Peyer's patch (tissue), 4 donors: ENCODE results near the gene HGFAC. TPM values are rescaled to one million over a fixed set of nuclear protein-coding genes. Genes with fewer than 3 reads are reported as not detected.

Experiments
- DNase-seq, 3 donors: peaks; one replicate each; pipeline ENCODE4 v3.0.0-alpha.2; 2017 to 2019
- H3K27ac ChIP-seq, 4 donors: fragments of 200-600 bp; sonication (generic); one replicate each; pipeline ENCODE4 v1.5.1; 2016 to 2019
- H3K27me3 ChIP-seq, 2 donors: fragments of 200-600 bp; sonication (generic); one replicate each; pipeline ENCODE4 v1.5.1; 2019
- H3K36me3 ChIP-seq, 3 donors: fragments of 200-600 bp; sonication (generic); one replicate each; pipeline ENCODE4 v1.5.1; 2016 to 2019
- H3K4me1 ChIP-seq, 4 donors: fragments of 200-600 bp; sonication (generic); one replicate each; pipeline ENCODE4 v1.5.1; 2016 to 2019
- H3K4me3 ChIP-seq, 4 donors: fragments of 200-600 bp; sonication (generic); 1 replicate in 3 of 4; 2 replicates in 1 of 4; pipeline ENCODE4 v1.5.1; 2016 to 2019; ENCODE audit warnings: mild to moderate bottlenecking in 1 of 4
- H3K9me3 ChIP-seq, 4 donors: fragments of 200-600 bp; sonication (generic); one replicate each; pipeline ENCODE4 v1.5.1; 2016 to 2019; ENCODE audit warnings: mild to moderate bottlenecking in 1 of 4
- POLR2A ChIP-seq, 2 donors: fragments of 450-650 bp; IDR thresholded peaks; one replicate each; pipeline ENCODE4 v1.5.1; 2017; ENCODE audit warnings: antibody characterized with exemption in 2 of 2, mild to moderate bottlenecking in 2 of 2, moderate library complexity in 2 of 2
- total RNA-seq, 4 donors: library from RNA; depleted of rRNA; stranded (reverse); fragments of >200 nt; gene quantifications; one replicate each; pipeline ENCODE4 v1.1.0, GENCODE V29; 2016
- TF ChIP-seq, protein P1 (sequence below), 6 experiments: fragments of 450-650 bp in 4 of 6; fragments of 200-600 bp in 2 of 6; sonication (generic) in 1 of 6; IDR thresholded peaks; one replicate each; pipeline ENCODE4 v1.5.1; 2017 to 2019; ENCODE audit warnings: antibody characterized with exemption in 6 of 6, mild to moderate bottlenecking in 3 of 6, moderate library complexity in 1 of 6

The HGFAC gene
- total RNA-seq, 4 donors from 2014 or later: not detected

DNA sequence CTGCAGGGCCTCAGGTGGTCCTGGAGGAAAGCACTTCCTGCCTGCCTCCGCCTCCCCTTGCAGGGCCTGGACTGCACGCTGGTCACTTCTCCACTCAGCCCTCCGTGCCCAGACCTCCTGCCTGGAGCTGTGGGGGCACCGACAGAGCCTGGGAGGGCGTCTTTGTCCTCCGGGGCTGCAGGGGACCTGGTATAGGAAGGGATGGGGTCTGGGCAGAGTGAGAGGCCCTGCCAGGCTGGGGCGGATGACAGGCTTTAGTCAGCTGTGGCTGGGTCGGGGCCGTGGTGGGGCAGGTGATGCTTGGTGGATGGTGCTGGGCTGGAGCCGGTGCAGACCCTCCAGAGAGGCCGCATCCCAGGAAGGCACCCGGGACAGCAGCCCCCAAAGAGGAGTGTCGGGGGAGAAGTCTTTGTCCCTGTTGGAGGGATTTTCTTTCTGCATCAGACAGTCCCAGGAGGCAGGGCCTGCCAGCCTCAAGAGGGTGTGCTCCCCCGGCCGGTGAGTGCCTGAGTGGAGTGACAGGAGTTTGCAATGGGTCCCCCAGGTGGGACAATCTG lies 22.7 kb downstream of the HGFAC start:
- no peak overlapping the region for H3K27ac ChIP-seq

DNA sequence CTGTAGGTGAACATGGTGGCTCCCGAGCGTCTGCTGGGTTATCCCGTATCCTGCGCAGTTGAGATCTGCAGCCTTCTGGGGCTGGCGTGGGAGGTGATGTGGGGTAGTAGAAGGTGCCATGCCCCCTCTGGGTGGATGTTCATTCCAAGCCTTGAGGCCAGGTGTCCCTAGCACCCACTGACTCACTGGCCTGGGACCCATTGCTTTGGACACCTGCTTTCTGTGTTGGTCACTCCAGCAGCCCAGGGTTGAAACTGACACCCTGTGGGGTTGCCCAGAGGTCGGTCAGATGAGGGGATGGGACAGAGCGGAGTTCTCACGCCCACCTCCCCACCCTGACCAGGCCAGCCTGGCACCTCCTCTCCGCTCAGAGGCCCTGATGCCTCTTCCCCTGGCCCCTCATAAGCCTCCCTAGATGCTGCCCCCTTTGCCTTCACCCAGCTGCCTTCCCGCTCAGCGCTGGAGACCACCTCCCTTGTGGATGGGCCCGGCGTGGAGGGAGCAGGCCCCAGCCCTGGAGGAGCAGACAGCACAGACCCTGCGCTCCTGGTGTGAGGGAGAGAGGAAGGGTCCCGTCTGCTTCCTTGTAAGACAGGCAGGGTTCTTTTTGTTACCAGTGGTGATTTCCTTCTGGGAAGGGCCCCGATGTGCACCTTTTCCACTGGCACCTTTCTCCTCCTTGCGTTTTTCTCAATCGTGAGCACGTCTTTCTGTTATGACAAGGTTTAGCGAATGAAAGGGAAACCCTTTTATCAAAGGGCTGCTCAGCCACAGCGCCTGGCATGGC lies 23.3 kb downstream of the HGFAC start:
- Histone ChIP-seq H3K27ac (no peak overlapping the region), H3K4me3 (no peak overlapping the region), H3K27me3 (peaks cover 0 to 19% of the 10 kb centered on the region in 2 donors), H3K4me1 (peaks cover 0 to 14% (median 7%) of the 10 kb centered on the region in 4 donors), H3K36me3 (no peaks in the 10 kb centered on the region), H3K9me3 (no peaks in the 10 kb centered on the region)
- TF ChIP-seq POLR2A (IDR thresholded peaks at IDR 0.05): no peak
- TF ChIP-seq, protein P1, sequence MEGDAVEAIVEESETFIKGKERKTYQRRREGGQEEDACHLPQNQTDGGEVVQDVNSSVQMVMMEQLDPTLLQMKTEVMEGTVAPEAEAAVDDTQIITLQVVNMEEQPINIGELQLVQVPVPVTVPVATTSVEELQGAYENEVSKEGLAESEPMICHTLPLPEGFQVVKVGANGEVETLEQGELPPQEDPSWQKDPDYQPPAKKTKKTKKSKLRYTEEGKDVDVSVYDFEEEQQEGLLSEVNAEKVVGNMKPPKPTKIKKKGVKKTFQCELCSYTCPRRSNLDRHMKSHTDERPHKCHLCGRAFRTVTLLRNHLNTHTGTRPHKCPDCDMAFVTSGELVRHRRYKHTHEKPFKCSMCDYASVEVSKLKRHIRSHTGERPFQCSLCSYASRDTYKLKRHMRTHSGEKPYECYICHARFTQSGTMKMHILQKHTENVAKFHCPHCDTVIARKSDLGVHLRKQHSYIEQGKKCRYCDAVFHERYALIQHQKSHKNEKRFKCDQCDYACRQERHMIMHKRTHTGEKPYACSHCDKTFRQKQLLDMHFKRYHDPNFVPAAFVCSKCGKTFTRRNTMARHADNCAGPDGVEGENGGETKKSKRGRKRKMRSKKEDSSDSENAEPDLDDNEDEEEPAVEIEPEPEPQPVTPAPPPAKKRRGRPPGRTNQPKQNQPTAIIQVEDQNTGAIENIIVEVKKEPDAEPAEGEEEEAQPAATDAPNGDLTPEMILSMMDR (IDR thresholded peaks at IDR 0.05): no peak
- DNase-seq: no peak

More for the DNA sequence above, 22.7 kb downstream of the HGFAC start:
- H3K4me3 ChIP-seq: no peak overlapping the region
- H3K27me3 ChIP-seq: peaks cover 0 to 19% of the 10 kb centered on the region in 2 donors
- no peaks in the 10 kb centered on the region for H3K36me3 ChIP-seq
- DNase-seq: no peak
- no peaks in the 10 kb centered on the region for H3K9me3 ChIP-seq
- peaks cover 0 to 14% (median 7%) of the 10 kb centered on the region in 4 donors for H3K4me1 ChIP-seq
- TF ChIP-seq, protein P1 (IDR thresholded peaks at IDR 0.05): no peak
- TF ChIP-seq POLR2A (IDR thresholded peaks at IDR 0.05): no peak

DNA sequence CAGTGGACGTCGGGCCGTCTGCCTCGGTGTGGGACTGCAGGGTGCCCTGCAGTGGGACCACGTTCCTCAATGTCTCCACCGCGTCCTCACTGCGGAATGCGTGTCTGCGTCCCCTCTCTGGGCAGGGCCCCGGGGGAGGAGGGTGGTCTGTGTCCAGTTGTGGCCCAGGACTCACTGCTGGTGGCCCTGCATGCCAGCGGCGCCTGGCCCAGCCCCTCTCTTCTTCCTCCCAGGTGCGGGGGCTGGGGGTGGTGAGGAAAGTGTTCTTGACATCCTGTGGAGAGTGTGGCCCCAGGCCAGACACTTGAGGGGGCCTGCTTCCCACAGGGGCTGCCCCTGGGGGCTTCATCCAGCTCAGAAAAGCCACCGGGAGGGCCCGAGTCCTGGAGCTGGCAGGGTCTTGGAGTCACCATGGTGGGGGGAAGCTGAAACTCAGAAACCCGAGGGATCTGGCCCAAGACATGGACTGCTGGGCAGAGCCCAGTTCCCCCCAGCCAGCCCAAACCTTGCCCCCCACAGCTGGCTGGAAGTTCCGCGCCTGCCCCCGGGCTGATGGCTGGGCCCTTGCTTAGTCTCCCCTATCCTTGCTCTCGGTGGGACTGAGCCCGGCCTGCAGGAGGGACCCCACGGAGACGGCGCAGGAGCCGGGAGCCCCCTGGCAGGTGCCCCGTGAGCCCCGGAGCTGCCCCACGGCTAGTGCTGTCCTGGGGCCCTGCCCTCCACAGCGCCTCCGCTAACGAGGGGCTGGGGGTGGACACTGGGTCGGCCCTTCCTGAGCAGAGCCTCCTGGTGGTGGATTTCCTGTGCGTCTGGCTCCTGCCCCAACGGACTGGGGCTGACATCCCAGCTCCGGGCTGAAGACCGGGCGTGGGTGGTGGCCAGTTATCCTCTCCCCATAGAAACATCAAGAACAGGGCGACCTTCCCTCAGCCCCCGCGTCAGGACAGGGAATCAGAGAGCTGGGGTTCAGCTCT lies 24.2 kb downstream of the HGFAC start:
- Histone ChIP-seq H3K9me3 (no peaks in the 10 kb centered on the region), H3K27ac (no peak overlapping the region), H3K36me3 (no peaks in the 10 kb centered on the region), H3K4me1 (peaks cover 0 to 14% (median 7%) of the 10 kb centered on the region in 4 donors), H3K27me3 (peaks cover 0 to 19% of the 10 kb centered on the region in 2 donors), H3K4me3 (no peak overlapping the region)
- no peak for DNase-seq
- no peak for TF ChIP-seq POLR2A (IDR thresholded peaks at IDR 0.05)
- TF ChIP-seq, protein P1 (IDR thresholded peaks at IDR 0.05): no peak

DNA sequence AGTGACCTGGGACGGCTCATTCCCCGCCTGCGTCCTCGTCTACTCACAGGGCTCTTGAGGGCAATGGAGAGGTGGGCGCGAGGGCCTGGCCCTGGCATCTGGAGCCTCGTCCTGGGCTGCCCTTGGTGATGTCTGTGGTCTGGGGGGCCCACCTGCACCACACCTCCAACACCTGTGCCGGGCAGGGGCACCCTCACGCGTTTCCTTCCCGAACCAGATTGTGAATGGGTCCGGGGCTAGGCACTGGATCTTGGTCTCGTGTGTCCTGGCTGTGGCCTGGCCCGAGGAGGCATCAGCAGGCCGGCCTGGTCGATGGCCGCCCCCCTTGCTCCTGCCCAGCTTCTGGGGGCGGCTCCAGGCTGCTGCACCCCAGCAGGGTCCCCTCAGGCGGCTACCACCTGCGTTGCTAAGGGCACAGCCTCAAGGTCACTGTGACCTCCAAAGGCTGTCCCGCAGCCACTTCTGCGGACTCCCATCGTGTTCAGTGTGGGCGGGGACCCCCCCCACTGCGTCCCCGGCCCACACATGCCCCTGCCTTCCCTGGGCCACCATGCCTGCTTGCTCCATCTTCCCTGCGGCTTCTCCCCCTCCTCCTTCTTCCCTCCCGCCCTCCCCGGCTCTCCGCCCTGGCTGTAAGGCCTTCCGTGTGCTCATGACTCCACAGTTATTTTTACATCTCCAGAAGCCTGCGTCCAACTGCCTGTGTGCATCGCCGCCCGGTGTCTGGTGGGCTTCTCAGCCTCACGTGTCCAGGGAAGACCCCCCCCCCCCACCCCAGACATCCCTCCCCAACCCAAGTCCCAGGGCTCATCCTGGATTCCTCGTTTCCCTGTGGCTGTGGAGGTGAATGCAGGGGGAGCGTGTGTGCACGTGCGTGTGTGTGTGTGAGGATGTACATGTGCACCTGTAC lies 25.2 kb downstream of the HGFAC start:
- DNase-seq: no peak
- Histone ChIP-seq H3K9me3 (no peaks in the 10 kb centered on the region), H3K27ac (no peak overlapping the region), H3K27me3 (peaks cover 0 to 19% of the 10 kb centered on the region in 2 donors), H3K4me1 (peaks cover 0 to 14% (median 5%) of the 10 kb centered on the region in 4 donors), H3K4me3 (no peak overlapping the region), H3K36me3 (no peaks in the 10 kb centered on the region)
- TF ChIP-seq POLR2A (IDR thresholded peaks at IDR 0.05): no peak
- TF ChIP-seq, protein P1 (IDR thresholded peaks at IDR 0.05): no peak
